ENCODE results near the gene LAMB4. TPM values are rescaled to one million over a fixed set of nuclear protein-coding genes. Genes with fewer than 3 reads are reported as not detected.

The LAMB4 gene
- total and polyA plus RNA-seq, 2 experiments from 2014 or later, result not detected

- no peaks in the 10 kb centered on the region for H3K9me2 ChIP-seq (ENCODE audit: insufficient read depth)
- no peak for ATAC-seq
- no peaks in the 10 kb centered on the region for H4K20me1 ChIP-seq (replicated peaks; ENCODE audit: insufficient read depth)
- TF ChIP-seq POLR2AphosphoS5 (IDR thresholded peaks at IDR 0.05; ENCODE audit: low read depth), result no peak
- TF ChIP-seq EZH2phosphoT487 (IDR thresholded peaks at IDR 0.05; ENCODE audit: unreplicated experiment), result no peak
- TF ChIP-seq ZNF114 (CRISPR knock-in tag; IDR thresholded peaks at IDR 0.05), result no peak
- TF ChIP-seq ZNF462 (CRISPR knock-in tag; IDR thresholded peaks at IDR 0.05), result no peak
- TF ChIP-seq REST (IDR thresholded peaks at IDR 0.05; ENCODE audit: unreplicated experiment), result no peak
- no peak for TF ChIP-seq ZNF331 (CRISPR knock-in tag; IDR thresholded peaks at IDR 0.05; ENCODE audit: low read depth)
- TF ChIP-seq ETS1 (IDR thresholded peaks at IDR 0.05), result no peak
- no peak for TF ChIP-seq STAT1 (IDR thresholded peaks at IDR 0.05; ENCODE audit: unreplicated experiment)
- TF ChIP-seq NANOG (IDR thresholded peaks at IDR 0.05; ENCODE audit: borderline replicate concordance), result no peak
- no peak for TF ChIP-seq CREB1 (CRISPR knock-in tag; IDR thresholded peaks at IDR 0.05; ENCODE audit: low read depth)
- TF ChIP-seq EZH2 (IDR thresholded peaks at IDR 0.05; ENCODE audit: low read depth, unreplicated experiment), result no peak
- TF ChIP-seq CTCF (conservative IDR thresholded peaks at IDR 0.05; ENCODE audit: low read depth in 2 of 2), result no peak
- no peak for TF ChIP-seq JUNB (IDR thresholded peaks at IDR 0.05; ENCODE audit: unreplicated experiment)
- Mint-ChIP-seq H3K4me3 (no peak overlapping the region), H3K36me3 (ENCODE audit: low read depth) (no peaks in the 10 kb centered on the region), H3K27ac (no peak overlapping the region), H3K4me1 (peaks cover 3% of the 10 kb centered on the region; the same call in 1 of the 3 replicates), H3K9me3 (no peaks in the 10 kb centered on the region), H3K27me3 (ENCODE audit: insufficient read depth, low read depth, poor library complexity) (no peaks in the 10 kb centered on the region)
- H3K27ac ChIP-seq (ENCODE audit: low read depth), result no peak overlapping the region
- no peak overlapping the region for H3K4me3 ChIP-seq
- H3K4me2 ChIP-seq, result no peak overlapping the region
- H3K4me1 ChIP-seq (ENCODE audit: insufficient read depth), result no peaks in the 10 kb centered on the region
- H3K27me3 ChIP-seq (ENCODE audit: insufficient read depth), result no peaks in the 10 kb centered on the region
- no peak for DNase-seq (ENCODE audit: low spot score)
- H3F3A ChIP-seq (replicated peaks; ENCODE audit: low read depth), result no peaks in the 10 kb centered on the region
- H3K79me2 ChIP-seq (replicated peaks; ENCODE audit: insufficient read depth), result no peaks in the 10 kb centered on the region
- H2AFZ ChIP-seq, result no peak overlapping the region
- H3K36me3 ChIP-seq (ENCODE audit: insufficient read depth), result no peaks in the 10 kb centered on the region
Observed at GRCh38 chr7:108164342-108164741, 34.2 kb upstream of the LAMB4 start.

Data from GM23338 (cell line).